GM13977 (cell line): ENCODE results near the gene TEPSIN.

Experiments used
- DNase-seq: peaks from one replicate; pipeline ENCODE4 v3.0.0; 2012; ENCODE audit warnings: low spot score
- in situ Hi-C: fragments of 300-500 bp; cut with MboI; formaldehyde crosslinking; loops from one replicate; pipeline ENCODE4 v1.12.0; 2022; ENCODE audit warnings: low sequenced_read_pairs, low pct_unique_long_range_greater_than_20kb, mixed read lengths, inconsistent platforms; ENCODE audit not compliant: unreplicated experiment
- TF ChIP-seq, protein P1 (sequence below): IDR thresholded peaks from 2 replicates; pipeline ENCODE4 v1.5.1; 2012; ENCODE audit warnings: mild to moderate bottlenecking, control low read depth; ENCODE audit not compliant: insufficient read depth; ENCODE audit errors: extremely low read depth, missing control alignments

TEPSIN gene

DNA sequence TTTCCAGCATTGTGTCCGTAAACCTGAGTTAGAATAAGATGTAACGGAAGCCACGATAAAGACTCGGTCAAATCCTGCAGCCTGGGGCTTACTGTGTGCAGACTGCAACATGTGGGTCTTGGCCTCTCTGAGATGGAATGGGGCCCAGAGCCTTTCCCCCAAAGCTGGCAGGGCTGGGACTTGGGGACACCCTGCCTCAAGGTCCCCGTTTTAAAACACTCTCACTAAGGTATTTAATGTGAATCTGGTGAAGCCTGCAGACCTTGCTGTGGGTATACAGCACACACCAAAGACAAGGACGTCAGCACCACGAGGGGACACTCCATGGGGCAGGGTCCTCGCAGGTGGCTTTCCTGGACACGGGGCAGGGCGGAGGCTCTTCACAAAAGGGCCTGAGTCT, 2.3 kb upstream of the TEPSIN start:
- no peak for DNase-seq
- TF ChIP-seq, protein P1, sequence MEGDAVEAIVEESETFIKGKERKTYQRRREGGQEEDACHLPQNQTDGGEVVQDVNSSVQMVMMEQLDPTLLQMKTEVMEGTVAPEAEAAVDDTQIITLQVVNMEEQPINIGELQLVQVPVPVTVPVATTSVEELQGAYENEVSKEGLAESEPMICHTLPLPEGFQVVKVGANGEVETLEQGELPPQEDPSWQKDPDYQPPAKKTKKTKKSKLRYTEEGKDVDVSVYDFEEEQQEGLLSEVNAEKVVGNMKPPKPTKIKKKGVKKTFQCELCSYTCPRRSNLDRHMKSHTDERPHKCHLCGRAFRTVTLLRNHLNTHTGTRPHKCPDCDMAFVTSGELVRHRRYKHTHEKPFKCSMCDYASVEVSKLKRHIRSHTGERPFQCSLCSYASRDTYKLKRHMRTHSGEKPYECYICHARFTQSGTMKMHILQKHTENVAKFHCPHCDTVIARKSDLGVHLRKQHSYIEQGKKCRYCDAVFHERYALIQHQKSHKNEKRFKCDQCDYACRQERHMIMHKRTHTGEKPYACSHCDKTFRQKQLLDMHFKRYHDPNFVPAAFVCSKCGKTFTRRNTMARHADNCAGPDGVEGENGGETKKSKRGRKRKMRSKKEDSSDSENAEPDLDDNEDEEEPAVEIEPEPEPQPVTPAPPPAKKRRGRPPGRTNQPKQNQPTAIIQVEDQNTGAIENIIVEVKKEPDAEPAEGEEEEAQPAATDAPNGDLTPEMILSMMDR = no peak
- in situ Hi-C loops = no loop called here

GRCh38 chr17:81240761-81241160, 1.9 kb upstream of the TEPSIN start:
- in situ Hi-C loops = no loop called here
- TF ChIP-seq, protein P1 = no peak
- DNase-seq = no peak

GRCh38 chr17:81239714-81240555, 1.1 kb upstream of the TEPSIN start:
- peak; percentile 73 for DNase-seq
- in situ Hi-C loops = no loop called here

DNA sequence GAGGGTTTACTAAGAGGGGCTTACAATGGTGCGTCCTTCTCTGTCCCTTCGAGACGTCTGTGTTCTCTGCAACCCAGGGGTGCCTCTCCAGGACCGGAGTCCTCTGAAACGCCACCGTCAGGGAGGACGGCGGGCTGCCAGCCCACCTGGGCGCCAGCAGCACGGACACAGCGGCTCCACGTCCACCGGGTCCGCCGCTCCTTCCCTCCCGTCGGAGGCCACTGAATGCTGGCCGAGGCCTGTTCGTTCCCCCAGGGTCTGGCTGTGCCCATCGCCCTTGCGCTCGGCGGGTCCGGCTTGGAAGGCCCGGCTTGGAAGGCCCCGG, 403 bp downstream of the TEPSIN start:
- TF ChIP-seq, protein P1 = no peak
- in situ Hi-C loops = no loop called here
- DNase-seq = no peak

More at GRCh38 chr17:81239714-81240555, 1.1 kb upstream of the TEPSIN start:
- TF ChIP-seq, protein P1 = no peak

- DNase-seq = no peak
- TF ChIP-seq, protein P1 = no peak
- in situ Hi-C loops = no loop called here
Measured at GRCh38 chr17:81237591-81238489, 1.0 kb downstream of the TEPSIN start.

DNA sequence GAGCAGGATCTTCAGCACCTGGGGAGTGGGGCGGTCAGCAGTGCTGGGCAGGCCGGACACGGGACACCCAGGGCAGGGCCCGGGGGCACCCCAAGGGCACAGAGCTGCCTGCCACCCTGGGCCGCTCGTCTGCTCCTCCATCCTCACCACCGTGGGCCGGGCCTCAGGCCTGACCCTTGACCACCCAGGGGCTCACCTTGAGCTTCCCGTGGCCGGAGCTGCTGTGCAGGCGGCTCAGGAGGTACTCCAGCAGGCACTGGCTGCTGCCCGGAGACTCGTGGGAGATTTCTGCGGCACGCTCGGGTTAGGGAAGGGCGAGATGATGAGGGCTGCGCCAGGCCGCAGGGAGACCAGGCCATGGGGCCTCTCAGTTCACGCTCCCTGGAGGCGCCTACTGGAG, 2.1 kb downstream of the TEPSIN start:
- TF ChIP-seq, protein P1 = no peak
- no peak for DNase-seq
- in situ Hi-C loops = no loop called here
